Uterus (tissue), 2 donors: ENCODE measurements around the gene KRT82.

Experiments
- CTCF ChIP-seq, 4 experiments: fragments of 200-600 bp in 2 of 4; fragments of 450-650 bp in 2 of 4; sonication (generic) in 2 of 4; IDR thresholded peaks; one replicate each; pipeline ENCODE4 v1.5.1; 2016 to 2019; ENCODE audit warnings: antibody characterized with exemption in 4 of 4, mild to moderate bottlenecking in 2 of 4, moderate library complexity in 1 of 4
- POLR2A ChIP-seq, 2 donors: fragments of 450-650 bp; IDR thresholded peaks; one replicate each; pipeline ENCODE4 v1.6.1; 2016; ENCODE audit warnings: antibody characterized with exemption in 2 of 2, mild to moderate bottlenecking in 1 of 2, moderate library complexity in 1 of 2

GRCh38 chr12:52360663-52361271, 45.4 kb downstream of the KRT82 start:
- TF ChIP-seq CTCF (IDR thresholded peaks at IDR 0.05) (no peak), POLR2A (IDR thresholded peaks at IDR 0.05) (no peak)
